Gastroesophageal sphincter (tissue), 3 donors: ENCODE measurements around the gene MYCN.

Source experiments
- EP300 ChIP-seq: sonication (generic); formaldehyde crosslinking; IDR thresholded peaks from one replicate; pipeline ENCODE4 v1.6.1; 2017; ENCODE audit warnings: antibody characterized with exemption, mild to moderate bottlenecking
- POLR2A ChIP-seq, 2 donors: fragments of 450-650 bp; IDR thresholded peaks; one replicate each; pipeline ENCODE4 v1.6.1; 2017; ENCODE audit warnings: antibody characterized with exemption in 2 of 2, mild to moderate bottlenecking in 2 of 2, moderate library complexity in 1 of 2
- POLR2AphosphoS5 ChIP-seq: sonication (generic); formaldehyde crosslinking; IDR thresholded peaks from one replicate; pipeline ENCODE4 v1.6.1; 2017; ENCODE audit warnings: antibody characterized with exemption
- TF ChIP-seq, protein P1 (sequence below), 4 experiments: fragments of 200-600 bp in 2 of 4; fragments of 450-650 bp in 2 of 4; sonication (generic) in 1 of 4; IDR thresholded peaks; one replicate each; pipeline ENCODE4 v1.5.1; 2017 to 2019; ENCODE audit warnings: antibody characterized with exemption in 4 of 4, mild to moderate bottlenecking in 2 of 4, moderate library complexity in 2 of 4

DNA sequence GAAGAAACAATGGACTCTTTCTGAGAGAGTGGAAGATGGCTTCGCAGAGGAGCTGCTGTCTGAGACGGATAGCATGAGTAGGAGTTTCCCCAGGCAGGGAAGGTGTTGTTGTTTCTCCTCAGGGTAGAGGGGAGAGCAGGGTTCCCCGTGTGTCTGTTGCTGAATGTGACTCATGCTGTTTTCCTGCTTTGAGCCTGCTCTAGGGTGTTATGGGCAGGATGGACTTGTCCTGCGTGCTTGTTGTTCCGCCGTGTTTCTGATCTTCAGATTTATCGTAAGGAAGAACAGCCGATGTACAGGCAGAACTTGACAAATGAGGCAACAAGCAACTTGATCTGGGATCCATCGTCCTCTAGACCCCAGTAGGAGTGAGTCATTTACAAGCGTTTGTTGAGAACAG, 19.7 kb upstream of the MYCN start:
- TF ChIP-seq, protein P1, sequence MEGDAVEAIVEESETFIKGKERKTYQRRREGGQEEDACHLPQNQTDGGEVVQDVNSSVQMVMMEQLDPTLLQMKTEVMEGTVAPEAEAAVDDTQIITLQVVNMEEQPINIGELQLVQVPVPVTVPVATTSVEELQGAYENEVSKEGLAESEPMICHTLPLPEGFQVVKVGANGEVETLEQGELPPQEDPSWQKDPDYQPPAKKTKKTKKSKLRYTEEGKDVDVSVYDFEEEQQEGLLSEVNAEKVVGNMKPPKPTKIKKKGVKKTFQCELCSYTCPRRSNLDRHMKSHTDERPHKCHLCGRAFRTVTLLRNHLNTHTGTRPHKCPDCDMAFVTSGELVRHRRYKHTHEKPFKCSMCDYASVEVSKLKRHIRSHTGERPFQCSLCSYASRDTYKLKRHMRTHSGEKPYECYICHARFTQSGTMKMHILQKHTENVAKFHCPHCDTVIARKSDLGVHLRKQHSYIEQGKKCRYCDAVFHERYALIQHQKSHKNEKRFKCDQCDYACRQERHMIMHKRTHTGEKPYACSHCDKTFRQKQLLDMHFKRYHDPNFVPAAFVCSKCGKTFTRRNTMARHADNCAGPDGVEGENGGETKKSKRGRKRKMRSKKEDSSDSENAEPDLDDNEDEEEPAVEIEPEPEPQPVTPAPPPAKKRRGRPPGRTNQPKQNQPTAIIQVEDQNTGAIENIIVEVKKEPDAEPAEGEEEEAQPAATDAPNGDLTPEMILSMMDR (IDR thresholded peaks at IDR 0.05), result no peak
- TF ChIP-seq POLR2A (IDR thresholded peaks at IDR 0.05) (no peak), EP300 (no peak), POLR2AphosphoS5 (no peak)
